HUDEP-2 (cell line): ENCODE data around the gene AWAT2.

Experiments
- DNase-seq, 76 experiments: peaks; one replicate each; lab custom pipeline; 2025; ENCODE audit not compliant: unreplicated experiment in 76 of 76; lab: John Stamatoyannopoulos, UW

The AWAT2 gene

DNA sequence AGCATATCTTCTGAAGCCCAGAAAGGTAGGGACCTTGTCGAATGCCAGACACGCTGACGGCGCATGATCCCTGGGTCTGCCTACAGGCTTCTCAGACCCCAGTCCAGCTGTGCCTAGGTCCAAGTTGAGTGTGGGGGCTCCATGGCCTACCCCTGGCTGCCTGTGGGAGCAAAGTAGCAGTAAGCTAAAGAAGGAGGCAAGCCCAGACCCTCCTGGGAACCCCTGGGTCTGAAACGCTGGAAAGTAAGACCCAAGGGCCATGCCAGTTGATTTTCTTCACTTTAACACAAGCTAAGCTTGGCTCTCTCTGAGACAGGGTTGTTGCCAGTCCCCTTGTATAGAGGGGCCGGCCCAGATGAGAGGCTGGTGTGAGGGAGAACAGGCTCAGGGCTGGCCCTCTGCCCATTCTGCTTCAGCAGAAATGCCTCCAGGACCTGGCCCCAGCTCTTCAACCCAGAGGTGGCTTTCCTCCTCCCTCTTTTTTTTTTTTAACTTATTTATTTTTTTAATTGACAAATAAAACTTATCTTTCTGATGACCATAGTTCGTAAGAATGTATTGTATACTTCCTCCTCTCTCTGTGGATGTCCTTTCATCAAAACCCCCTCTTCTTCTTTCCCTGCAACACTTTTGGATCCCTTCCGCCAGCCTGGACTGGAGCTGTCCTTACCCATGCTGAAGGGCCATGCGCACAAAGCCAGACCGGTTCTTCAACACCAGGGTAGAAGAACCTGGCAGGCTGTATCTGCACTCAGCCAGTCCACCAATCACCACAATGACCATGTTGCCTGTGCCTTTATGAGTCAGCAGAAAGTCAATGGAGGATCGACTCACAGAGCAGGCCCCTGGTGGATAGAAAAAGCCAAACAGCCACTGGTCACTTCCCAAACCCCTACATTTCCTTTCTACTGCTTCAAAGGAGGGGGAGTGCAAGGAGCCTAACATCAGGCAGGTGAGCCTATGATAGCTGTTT is 7.1 kb downstream of the AWAT2 start:
- DNase-seq = peak in 1 of 76 experiments; percentile 0

DNA sequence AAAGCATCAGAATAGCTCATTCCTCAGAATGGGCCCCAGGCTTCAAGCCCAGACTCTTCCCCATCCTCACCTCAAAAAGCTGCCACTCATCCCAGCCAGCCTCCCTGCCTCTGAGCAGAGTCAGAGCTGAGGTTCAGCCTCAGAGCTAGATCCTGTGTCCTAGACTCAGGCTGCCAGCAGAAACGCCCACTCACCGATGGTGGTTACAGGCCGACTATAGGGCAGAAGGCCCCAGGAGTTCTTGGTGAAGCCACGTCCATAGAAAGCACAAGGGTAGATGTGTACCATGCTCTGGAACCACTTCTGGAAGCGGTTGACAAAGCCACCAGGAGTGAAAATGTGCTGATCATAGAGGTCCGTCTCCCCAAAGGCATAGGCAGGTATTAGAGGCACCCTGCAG is 7.7 kb downstream of the AWAT2 start:
- DNase-seq = no peak

DNA sequence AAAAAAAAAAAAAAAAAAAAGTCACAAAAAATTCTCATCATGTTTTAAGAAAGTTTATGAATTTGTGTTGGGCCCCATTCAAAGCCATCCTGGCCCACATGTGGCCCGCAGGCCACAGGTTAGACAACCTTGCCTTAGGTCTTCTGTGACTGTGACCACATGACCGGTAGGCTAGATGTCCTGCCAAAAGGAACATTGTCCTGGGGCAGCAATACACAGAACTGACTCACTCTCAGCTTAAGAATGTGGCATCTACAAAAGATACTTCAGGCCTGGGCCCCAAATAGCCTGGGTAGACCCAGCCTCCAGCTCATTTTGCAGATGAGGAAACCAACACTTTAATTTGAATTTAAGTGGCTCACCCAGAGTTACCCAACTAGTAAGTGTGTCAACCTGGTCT is 10.0 kb downstream of the AWAT2 start:
- DNase-seq = no peak

DNA sequence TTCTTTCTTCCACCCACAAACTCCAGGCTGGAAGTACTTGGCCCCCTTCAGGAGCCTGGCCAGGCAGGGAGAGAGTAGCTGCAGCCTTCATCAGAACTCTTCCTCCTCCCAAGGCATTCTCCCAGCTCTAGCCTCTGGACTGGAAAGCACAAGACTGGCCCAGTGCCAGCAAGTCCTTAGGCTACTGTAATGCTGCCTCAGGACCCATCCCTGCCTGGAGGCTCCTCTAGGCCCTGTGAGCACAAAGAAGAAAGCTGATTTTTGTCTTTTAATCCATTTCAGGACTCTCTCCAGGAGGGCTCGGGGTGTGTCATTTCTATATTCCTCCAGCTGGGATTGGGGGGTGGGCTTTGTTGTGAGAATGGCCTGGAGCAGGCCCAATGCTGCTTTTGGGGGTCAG is 10.8 kb downstream of the AWAT2 start:
- no peak for DNase-seq

DNA sequence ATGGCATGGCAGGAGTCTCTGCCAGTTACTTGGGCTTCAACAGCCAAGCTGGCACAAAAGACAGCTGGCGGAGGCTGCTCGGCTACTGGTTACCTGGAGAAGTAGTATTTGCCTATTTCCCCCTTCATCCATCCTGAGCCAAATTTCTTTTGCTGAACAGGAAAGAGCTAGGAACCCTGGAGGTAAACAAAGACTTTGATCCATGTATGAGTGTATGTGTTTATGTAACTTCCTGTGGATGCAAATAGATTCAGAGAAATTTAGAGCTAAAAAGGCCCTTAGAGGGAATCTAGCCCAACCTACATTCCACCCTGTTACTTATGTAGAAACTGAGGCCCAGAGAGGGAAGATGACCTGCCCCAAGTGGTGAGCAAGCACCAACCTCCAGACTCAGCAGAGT is 11.2 kb downstream of the AWAT2 start:
- no peak for DNase-seq

DNA sequence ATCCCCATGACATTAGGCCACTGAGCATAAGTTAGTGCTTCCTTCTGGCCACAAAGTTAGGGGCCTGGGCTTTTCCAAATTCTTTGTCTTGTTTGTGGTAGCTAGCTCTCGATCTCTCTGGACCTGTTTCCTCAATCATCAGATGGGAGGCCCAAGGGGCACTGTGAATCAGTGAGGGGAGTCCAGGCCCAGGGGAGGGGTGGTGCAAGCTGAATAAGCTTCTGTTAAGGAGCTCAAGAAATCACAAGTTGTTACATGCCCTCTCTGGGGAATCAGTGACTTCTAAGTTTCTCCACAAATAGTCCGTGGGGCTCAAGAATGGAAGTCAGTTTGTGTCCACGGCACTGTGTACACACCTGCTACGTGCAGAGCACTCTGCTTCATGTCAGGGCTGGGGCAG is 15.1 kb downstream of the AWAT2 start:
- DNase-seq = no peak

DNA sequence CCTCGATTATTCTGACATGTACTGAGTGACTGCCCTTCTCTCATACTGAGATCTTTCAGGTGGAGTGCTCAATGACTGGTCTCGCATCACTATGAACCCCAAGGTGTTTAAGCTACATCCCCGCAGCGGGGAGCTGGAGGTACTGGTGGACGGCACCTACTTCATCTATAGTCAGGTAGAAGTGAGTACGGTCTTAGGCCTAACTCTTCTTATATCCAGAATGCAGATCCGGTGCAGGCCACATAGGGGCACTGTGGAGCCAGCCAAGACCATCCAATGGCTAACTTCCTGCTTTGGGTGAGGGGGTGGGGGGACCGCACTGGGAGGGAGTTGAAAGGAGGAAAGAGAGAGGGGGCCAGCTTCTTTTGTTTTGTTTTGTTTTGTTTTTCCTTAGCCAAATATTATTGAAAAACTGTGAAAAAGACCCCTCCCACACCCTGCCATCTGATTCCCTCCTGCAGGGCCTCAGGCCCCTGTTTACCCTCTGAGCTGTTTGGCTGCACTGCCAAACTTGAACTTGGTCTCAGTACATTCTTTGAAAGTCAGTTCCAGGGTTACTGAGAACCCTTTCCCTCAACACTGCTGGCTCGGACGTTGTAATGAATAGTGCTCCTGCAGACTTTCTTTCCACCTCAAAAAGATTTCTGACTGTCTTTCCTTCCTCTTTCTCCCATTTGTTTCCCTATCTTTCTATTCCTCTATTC is 16.2 kb downstream of the AWAT2 start:
- DNase-seq = peak in 17 of 76 experiments; percentile 0 to 20 (median 2)

DNA sequence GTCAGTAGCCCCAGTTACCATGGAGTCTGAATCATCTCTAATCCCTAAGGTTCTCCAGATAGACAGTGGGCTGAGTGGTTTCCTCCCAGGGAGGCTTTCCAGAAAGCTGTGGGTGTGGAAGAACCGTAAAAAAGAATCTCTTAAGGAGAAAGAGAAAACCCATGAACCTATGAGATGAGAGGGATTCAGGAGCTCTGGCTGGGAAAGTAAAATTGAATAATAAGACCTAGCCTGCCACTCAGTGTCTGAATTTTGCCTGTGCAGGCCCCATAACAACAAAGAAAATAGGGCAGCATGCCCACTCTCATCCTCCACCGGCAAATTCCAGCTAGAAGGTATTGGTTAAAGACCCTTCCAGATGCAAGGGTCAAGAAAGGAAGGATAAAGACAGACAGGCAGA is 16.9 kb downstream of the AWAT2 start:
- no peak for DNase-seq

DNA sequence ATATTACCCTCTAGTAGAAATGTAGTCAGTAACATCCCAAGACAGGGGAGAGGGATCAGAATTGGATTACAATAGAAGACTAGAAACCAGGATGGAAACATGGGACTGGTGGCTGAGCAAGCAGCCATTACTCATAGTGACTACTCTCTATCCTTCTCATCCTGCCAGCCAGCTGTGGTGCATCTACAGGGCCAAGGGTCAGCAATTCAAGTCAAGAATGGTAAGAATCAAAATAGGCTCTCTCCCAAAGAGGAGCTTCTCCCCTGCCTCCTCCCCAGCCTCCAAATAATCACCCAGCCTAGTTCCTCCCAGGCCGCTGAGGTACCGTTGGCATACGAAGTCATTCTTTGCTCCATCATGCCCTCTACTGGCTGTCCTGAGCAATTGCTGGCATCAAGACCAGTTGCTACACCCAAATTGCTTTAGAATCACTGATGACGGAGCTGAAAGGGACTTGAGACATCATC is 19.4 kb downstream of the AWAT2 start:
- peak in 30 of 76 experiments; percentile 0 to 55 (median 14) for DNase-seq

DNA sequence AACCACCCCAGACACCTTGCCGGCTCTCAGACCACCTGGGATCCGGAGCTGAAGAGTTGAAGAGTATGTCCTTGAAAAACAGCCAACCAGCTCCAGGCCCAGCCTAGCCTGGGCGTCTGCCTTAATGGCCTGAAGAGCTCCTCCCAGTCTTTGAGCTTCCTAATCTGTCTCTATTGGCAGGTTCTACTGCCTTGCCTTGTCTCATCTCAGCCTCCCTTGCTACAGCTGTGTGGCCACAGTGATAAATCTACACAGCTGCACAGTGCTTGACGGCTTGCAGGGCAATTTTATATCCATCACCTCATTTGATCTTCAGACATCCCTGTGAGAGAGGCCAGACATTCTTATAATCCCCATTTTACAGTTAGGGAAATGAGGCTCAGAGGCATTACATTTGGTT is 19.9 kb downstream of the AWAT2 start:
- peak in 3 of 76 experiments; percentile 0 to 1 (median 1) for DNase-seq

DNA sequence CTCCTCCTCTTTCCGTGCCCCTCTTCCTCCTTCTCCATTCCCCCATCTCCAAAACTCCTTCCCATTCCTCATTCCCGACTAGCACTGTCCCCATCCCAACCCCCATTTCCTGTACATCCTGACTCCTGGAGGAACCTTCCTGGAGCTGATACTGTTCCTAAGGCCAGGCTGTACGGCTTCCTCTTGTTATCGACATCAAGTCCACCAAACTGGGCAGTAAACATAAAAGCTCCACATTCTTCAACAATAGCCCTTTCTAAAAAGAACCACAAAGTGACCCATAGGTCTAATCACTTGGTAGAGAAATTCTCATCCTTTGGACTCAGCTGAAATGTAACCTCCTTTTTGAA is 22.9 kb downstream of the AWAT2 start:
- DNase-seq = no peak

DNA sequence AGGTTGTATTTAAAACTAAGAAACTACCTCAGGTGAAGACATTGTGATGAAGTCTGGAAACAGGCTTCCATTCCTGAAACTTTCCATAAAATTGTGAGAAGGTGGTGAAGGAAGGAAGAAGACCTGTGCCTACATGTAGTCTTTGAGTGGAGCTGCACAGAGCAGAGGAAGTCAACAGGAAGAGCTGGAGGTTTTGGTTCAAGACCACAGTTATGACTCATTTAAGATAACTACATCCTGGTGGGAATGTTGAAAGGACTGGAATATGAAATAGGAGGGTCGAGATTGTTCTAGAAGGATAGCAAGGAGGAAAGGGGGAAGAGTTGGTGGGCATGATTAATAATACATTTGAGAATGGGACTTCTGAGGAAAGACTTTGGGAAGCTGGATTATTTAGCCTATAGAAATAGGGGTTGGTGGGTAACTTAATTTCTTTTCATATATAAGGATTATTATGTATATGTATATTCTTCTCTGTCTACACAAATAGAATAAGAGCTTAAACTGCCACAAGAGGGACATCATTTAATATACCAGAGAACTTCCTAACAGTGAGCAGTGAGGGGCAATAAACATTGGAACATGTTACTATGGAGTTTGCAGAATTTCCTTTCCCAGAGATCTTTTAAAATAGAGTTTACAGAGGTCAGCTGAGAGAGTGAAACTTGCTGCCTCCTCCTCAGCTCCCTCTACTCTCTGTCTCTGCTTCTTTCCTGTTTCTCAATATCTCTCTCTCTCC is 23.5 kb downstream of the AWAT2 start:
- DNase-seq = no peak

DNA sequence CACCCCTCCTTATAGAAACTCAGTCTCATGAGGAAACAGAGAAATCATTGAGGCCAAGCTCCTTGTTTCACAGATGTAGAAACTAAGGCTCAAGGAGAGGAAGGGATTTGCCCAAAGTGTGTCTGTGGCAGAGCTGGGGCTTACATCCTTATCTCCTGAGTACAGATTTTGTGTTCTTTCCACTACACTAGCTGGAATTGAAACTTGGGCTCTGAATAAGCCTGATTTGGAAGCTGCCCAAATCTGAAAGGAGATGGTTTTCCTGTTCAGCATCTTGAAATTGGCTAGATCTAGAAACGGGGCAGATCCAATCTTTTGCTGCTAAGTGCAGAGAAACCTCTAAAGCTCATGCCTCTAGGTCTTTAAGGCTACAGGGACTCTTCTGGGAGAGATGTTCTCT is 24.3 kb downstream of the AWAT2 start:
- no peak for DNase-seq

DNA sequence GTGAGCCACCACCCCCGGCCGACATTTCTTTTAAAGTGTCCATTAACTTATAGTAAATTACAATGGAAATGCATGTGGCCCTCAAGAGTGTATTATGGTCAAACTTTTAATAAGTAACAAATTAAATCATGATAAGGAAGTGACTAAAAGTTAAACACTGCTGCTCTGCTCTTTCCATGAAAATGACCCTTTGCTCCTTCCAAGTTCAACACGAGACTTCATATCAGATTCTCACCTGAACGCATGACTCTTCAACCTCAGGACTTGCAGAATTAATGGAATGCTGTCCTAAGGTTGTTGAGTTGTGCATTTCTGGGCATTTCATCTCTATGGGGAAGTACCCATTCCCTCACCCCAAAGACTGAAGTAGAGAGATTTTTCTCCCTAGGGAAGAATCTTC is 27.1 kb downstream of the AWAT2 start:
- no peak for DNase-seq

DNA sequence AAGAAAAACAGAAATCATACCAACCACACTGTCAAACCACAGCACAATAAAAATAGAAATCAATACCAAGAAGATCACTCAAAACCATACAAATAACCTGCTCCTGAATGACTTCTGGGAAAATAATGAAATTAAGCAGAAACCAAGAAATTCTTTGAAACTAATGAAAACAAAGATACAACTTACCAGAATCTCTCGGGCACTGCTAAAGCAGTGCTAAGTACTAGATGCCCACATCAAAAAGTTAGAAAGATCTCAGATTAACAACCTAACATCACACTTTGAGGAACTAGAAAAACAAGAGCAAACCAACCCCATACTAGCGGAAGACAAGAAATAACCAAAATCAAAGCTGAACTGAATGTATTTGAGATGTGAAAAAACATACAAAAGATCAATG is 33.2 kb downstream of the AWAT2 start:
- DNase-seq = no peak

DNA sequence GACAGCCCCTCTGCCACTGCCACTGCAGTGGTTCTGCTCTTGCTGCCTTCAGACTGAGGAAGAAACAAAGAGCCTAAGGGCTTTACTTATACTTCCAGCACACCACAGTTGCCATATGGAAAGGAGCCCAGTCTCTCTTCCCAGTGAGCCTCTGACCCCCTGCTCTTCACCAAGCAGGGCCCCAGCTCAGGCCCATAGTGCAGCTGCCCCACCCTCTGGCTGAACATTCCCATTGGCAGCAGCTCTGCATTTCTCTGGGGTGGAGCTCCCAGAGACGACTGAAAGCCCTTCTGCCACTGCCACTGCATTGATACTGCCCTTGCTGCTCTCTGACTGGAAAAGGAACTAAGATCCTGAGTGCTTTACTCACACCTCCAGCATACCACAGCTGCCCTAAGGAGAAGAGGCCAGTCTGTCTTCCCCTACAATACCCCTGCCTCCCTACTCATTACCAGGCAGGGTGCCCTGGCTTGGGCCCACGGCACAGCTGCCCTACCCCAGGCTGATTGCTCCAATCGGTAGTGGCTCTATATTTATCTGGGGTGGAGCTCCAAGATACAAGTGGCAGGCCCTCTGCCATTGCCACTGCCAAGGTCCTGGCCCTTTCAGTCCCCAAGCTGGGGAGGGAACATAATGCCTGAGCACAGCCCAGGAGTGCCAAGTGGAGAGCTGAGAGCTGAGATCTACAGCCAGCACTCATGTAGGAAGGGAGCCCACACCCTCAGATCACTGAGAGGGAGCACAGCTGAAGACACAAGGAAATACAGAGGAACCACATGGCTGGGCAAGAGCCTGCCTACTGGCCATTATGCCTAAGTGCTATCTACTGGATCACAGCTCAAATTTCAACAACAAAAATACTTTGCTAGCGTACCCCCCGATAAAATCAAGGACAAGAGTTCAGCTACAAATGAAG is 36.0 kb downstream of the AWAT2 start:
- DNase-seq = no peak

DNA sequence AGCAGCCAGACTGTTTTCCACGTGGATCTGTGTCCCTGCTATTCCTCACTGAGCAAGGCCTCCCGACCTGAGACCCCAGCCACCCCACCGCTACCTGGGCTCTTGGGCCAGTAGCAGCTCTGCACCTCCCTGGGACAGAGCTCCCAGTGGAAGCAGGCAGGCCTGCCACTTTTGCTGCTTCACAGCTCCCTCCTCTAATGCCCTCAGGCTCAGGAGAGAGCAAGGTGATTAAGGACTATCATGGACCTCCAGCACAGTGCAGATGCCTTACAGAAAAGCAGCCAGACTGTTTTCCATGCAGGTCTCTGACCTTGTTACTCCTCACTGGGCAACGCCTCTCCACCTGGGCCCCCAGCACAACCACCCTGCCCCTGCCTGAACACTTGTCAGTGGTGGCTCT is 37.0 kb downstream of the AWAT2 start:
- no peak for DNase-seq

DNA sequence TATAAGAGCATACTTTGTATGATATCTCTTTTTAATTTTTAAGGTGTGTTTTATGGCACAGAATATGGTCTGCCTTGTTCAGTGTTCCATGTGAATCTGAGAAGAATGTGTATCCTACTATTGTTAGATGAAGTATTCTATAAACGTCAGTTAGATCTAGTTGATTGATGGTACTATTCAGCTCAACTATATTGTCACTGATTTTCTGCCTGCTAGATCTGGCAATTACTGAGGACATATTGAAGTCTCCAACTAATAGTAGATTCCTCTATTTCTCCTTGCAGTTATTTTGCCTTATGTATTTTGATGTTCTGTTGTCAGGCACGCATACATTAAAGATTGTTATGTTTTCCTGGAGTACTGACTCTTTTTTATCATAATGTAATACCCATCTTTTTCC is 39.8 kb downstream of the AWAT2 start:
- DNase-seq = no peak

DNA sequence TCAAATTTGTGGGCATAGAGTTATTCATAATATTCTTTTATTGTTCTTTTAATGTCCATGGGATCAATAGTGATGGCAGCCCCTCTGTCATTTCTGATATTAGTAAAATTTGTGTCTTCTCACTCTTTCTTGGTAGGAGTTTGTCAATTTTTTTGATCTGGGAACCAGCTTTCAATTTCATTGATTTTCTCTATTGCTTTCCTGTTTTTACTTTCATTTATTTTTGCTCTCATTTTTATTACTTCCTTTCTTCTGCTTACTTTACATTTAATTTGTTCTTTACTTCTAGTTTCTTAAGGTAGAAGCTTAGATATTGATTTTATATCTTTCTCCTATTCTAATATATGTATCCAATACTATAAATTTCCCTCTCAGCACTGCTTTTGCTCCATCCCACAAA is 40.7 kb downstream of the AWAT2 start:
- no peak for DNase-seq

DNA sequence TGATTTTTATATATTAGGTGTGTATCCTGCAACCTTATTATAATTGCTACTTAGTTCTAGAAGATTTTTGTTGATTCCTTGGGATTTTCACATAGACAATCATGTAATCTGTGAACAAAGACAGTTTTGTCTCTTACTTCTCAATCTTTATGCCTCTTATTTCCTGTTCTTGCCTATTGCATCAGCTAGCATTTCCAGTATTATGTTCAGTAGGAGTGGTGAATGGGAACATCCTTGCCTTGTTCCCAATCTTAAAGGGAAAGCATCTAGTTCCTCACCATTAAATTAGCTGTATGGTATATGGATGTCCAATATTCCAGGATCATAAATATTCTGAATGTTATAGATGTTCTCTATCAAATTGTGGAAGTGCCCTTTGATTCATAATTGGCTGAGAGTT is 41.8 kb downstream of the AWAT2 start:
- DNase-seq = no peak
